PC-3 (cell line): Measurements from ENCODE around the gene TUBA4B. TPM values are rescaled to one million over a fixed set of nuclear protein-coding genes. Genes with fewer than 3 reads are reported as not detected.

Source experiments
- ATAC-seq: fragments of 200-7000 bp; cut with Tn5 transposase; 2 replicates; pipeline ENCODE4 v1.9.1; 2020; ENCODE audit warnings: mild to moderate bottlenecking, moderate library complexity
- BruUV-seq: library from RNA; stranded (reverse); fragments of 400-500 nt; replicated peaks from 2 replicates; lab custom pipeline; 2021; lab: Mats Ljungman, UMichigan
- CTCF ChIA-PET: fragments of 300-600 bp; sonication (Branson Sonifier 250); formaldehyde crosslinking; loops from one replicate; lab custom pipeline; 2022; ENCODE audit warnings: antibody characterized with exemption; lab: Charles Lee
- POLR2A ChIA-PET: fragments of 300-600 bp; sonication (Branson Sonifier 250); formaldehyde crosslinking; loops from one replicate; lab custom pipeline; 2022; ENCODE audit warnings: antibody characterized with exemption; ENCODE audit not compliant: unreplicated experiment; lab: Charles Lee
- DNase-seq: peaks from one replicate; pipeline ENCODE4 v3.0.0-alpha.2; 2015
- H2AFZ ChIP-seq: fragments of 300-600 bp; sonication (generic); 2 replicates; pipeline ENCODE4 v1.6.0; 2016; ENCODE audit warnings: antibody characterized with exemption, low read length
- H3F3A ChIP-seq: fragments of 300-600 bp; sonication (generic); one replicate; pipeline ENCODE4 v1.6.0; 2017; ENCODE audit warnings: antibody characterized with exemption, low read length, control low read depth, mild to moderate bottlenecking; ENCODE audit not compliant: unreplicated experiment
- H3K27ac ChIP-seq: fragments of 300-600 bp; sonication (generic); 2 replicates; pipeline ENCODE4 v1.5.1; 2016; ENCODE audit warnings: mild to moderate bottlenecking, low read length
- H3K27me3 ChIP-seq: fragments of 300-600 bp; sonication (generic); 2 replicates; pipeline ENCODE4 v1.6.1; 2016; ENCODE audit warnings: low read length, mixed read lengths
- H3K36me3 ChIP-seq: fragments of 300-600 bp; sonication (generic); 2 replicates; pipeline ENCODE4 v1.6.1; 2016; ENCODE audit warnings: low read depth, mixed run types, low read length, mixed read lengths
- H3K4me1 ChIP-seq: fragments of 300-600 bp; sonication (generic); 2 replicates; pipeline ENCODE4 v1.5.1; 2016; ENCODE audit warnings: low read length; ENCODE audit not compliant: insufficient read depth
- H3K4me2 ChIP-seq: fragments of 300-600 bp; sonication (generic); 2 replicates; pipeline ENCODE4 v1.6.0; 2016; ENCODE audit warnings: low read length
- H3K4me3 ChIP-seq: fragments of 300-600 bp; sonication (generic); 2 replicates; pipeline ENCODE4 v1.5.1; 2016; ENCODE audit warnings: mild to moderate bottlenecking, low read length, mixed read lengths
- H3K79me2 ChIP-seq: fragments of 300-600 bp; sonication (generic); 2 replicates; pipeline ENCODE4 v1.6.1; 2017; ENCODE audit warnings: low read length, mixed read lengths
- H3K9ac ChIP-seq: fragments of 300-600 bp; sonication (generic); 2 replicates; pipeline ENCODE4 v1.6.0; 2016; ENCODE audit warnings: mild to moderate bottlenecking, low read length
- H3K9me2 ChIP-seq: fragments of 300-600 bp; sonication (generic); replicated peaks from 2 replicates; pipeline ENCODE4 v1.6.1; 2016; ENCODE audit warnings: mixed run types, low read length, mixed read lengths
- H3K9me3 ChIP-seq: fragments of 300-600 bp; sonication (generic); 2 replicates; pipeline ENCODE4 v1.6.1; 2016; ENCODE audit warnings: low read length, mixed read lengths
- H4K20me1 ChIP-seq: fragments of 300-600 bp; sonication (generic); 2 replicates; pipeline ENCODE4 v1.6.1; 2016; ENCODE audit warnings: low read length, mixed read lengths
- EZH2 ChIP-seq: fragments of 300-600 bp; sonication (generic); IDR thresholded peaks from one replicate; pipeline ENCODE4 v1.6.1; 2017; ENCODE audit warnings: antibody characterized with exemption, mild to moderate bottlenecking, low read length; ENCODE audit not compliant: unreplicated experiment
- EZH2phosphoT487 ChIP-seq: fragments of 300-600 bp; sonication (generic); IDR thresholded peaks from 2 replicates; pipeline ENCODE4 v1.6.1; 2018; ENCODE audit warnings: mild to moderate bottlenecking, antibody characterized with exemption, low read length, borderline replicate concordance
- intact Hi-C: fragments of 100-400 bp; cut with micrococcal nuclease; formaldehyde crosslinking; loops from 2 replicates; pipeline ENCODE4 v1.9.0; 2023
- total RNA-seq: library from RNA; depleted of rRNA; stranded (reverse); fragments of >200 nt; gene quantifications from 2 replicates; pipeline ENCODE4 v1.2.3, GENCODE V29; 2014
- TF ChIP-seq, protein P1 (sequence below): fragments of 300-600 bp; sonication (generic); conservative IDR thresholded peaks from 2 replicates; pipeline ENCODE4 v1.5.1; 2017; ENCODE audit warnings: antibody characterized with exemption, low read depth, mild to moderate bottlenecking, low read length

The TUBA4B gene
- total RNA-seq, 1 experiment from 2014 or later = not detected

DNA sequence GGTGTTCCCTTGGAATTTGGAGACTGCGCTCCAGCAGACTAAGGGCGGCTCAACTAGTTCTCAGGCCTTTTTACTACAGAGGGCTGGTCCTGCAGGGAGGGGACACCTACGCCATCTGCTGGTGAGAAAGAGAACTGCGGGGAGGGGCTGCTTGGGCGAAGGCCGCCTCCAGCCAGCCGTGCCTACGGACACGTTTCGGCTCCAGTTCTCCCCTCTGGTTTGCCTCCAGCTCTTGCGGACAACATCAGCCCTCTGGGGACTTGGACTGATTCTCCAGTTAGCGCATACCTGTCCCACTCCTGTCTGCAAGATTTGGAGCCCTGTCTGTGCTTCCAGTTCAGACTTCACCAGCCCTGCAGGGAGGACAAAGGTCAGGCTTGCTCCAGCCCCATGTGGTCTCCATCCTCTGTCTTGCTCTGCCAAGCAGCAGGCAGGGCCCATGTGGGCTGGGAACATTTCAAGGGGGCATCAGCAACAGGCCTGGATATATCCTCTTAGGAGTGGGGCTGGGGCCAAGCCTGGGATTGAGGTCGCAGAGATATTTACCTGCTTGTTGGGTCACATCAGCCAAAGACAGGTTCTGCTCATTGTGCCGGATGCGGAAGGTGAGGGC, 45.8 kb downstream of the TUBA4B start:
- Histone ChIP-seq H3K9me3 (no peaks in the 10 kb centered on the region), H3K27ac (no peak overlapping the region), H3K9me2 (no peaks in the 10 kb centered on the region), H3K4me3 (no peak overlapping the region), H4K20me1 (no peaks in the 10 kb centered on the region), H3K4me2 (peak overlapping the region; percentile 60; the same call in 1 of the 2 replicates), H3K9ac (no peak overlapping the region), H3K27me3 (peaks cover 34% of the 10 kb centered on the region), H3K79me2 (no peaks in the 10 kb centered on the region), H3K36me3 (no peaks in the 10 kb centered on the region), H2AFZ (peak overlapping the region; percentile 66), H3K4me1 (peaks cover 15% of the 10 kb centered on the region), H3F3A (no peaks in the 10 kb centered on the region)
- CTCF ChIA-PET = no interaction called here
- TF ChIP-seq EZH2 (no peak), EZH2phosphoT487 (no peak)
- TF ChIP-seq, protein P1, sequence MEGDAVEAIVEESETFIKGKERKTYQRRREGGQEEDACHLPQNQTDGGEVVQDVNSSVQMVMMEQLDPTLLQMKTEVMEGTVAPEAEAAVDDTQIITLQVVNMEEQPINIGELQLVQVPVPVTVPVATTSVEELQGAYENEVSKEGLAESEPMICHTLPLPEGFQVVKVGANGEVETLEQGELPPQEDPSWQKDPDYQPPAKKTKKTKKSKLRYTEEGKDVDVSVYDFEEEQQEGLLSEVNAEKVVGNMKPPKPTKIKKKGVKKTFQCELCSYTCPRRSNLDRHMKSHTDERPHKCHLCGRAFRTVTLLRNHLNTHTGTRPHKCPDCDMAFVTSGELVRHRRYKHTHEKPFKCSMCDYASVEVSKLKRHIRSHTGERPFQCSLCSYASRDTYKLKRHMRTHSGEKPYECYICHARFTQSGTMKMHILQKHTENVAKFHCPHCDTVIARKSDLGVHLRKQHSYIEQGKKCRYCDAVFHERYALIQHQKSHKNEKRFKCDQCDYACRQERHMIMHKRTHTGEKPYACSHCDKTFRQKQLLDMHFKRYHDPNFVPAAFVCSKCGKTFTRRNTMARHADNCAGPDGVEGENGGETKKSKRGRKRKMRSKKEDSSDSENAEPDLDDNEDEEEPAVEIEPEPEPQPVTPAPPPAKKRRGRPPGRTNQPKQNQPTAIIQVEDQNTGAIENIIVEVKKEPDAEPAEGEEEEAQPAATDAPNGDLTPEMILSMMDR = peak; percentile 91
- POLR2A ChIA-PET = interaction anchor here (0.6 kb wide), 1 partner anchor 89 kb away, joined by 9 read pairs; the partner anchor contains the start of gene DNPEP
- peak; percentile 87 for DNase-seq
- intact Hi-C loops = loop anchor here (5.0 kb wide), 1 partner anchor 122 kb away; the partner anchor contains the start of genes CNPPD1 and RETREG2
- ATAC-seq = peak; percentile 59
- no TSS peak for BruUV-seq

DNA sequence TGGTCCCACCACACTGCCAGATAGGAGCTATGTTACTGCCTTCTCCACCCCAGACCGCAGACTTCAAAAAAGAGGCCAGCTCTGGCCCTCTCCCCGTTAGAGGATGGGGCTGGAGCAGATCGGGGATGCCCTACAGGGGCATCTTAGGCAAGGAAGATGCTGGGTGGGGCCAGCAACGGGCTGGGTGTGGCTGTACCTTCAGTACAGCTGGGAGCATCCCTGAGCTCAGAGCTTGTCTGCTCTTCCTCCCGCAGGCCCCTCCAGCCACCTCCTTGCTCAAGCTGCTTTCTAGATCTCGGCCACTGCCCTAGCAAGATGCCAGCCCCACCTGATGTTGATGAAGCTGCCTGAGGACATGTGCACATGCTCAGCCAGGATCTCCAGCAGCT, 46.3 kb downstream of the TUBA4B start:
- DNase-seq (no peak), ATAC-seq (no peak)
- peaks cover 10% of the 10 kb centered on the region for H3K4me1 ChIP-seq
- H3K27me3 ChIP-seq = peaks cover 39% of the 10 kb centered on the region
- H3K4me2 ChIP-seq = no peak overlapping the region
- H3F3A ChIP-seq = no peaks in the 10 kb centered on the region
- no TSS peak for BruUV-seq
- POLR2A ChIA-PET = interaction anchor here (0.6 kb wide), 1 partner anchor 88 kb away, joined by 9 read pairs; the partner anchor contains the start of gene DNPEP
- H3K9me3 ChIP-seq = no peaks in the 10 kb centered on the region
- no peak overlapping the region for H3K27ac ChIP-seq
- TF ChIP-seq EZH2phosphoT487 = no peak
- H3K9me2 ChIP-seq = no peaks in the 10 kb centered on the region
- H3K9ac ChIP-seq = no peak overlapping the region
- intact Hi-C loops = loop anchor here (5.0 kb wide), 1 partner anchor 122 kb away; the partner anchor contains the start of genes CNPPD1 and RETREG2
- no peaks in the 10 kb centered on the region for H3K79me2 ChIP-seq
- CTCF ChIA-PET = no interaction called here
- no peaks in the 10 kb centered on the region for H4K20me1 ChIP-seq
- H3K36me3 ChIP-seq = no peaks in the 10 kb centered on the region
- no peak overlapping the region for H3K4me3 ChIP-seq
- no peak overlapping the region for H2AFZ ChIP-seq

DNA sequence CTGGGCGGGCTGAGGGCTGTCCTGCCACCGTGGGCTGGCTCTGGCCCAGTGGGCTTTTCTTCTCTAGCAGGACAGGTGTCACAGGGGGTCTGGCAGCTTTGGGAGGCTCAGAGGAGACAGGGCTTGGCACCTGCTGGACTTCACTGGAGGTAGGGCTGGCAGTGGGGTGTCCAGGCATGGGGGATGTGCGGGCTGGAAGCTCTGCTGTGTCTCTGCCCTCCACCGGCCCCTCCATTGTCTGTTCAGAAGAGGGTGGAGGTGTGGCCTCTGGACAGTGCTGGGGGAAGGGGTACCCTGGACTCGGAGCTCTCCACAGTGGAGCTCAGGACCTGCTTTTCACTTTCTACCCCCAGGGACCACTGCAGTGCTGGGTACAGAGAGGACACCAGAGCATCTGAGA, 47.0 kb downstream of the TUBA4B start:
- Histone ChIP-seq H3K27ac (no peak overlapping the region), H2AFZ (no peak overlapping the region), H3K79me2 (no peaks in the 10 kb centered on the region), H3K9me3 (no peaks in the 10 kb centered on the region), H3K27me3 (peaks cover 45% of the 10 kb centered on the region), H3F3A (no peaks in the 10 kb centered on the region), H4K20me1 (no peaks in the 10 kb centered on the region), H3K4me2 (no peak overlapping the region), H3K4me3 (no peak overlapping the region), H3K4me1 (peaks cover 6% of the 10 kb centered on the region), H3K36me3 (no peaks in the 10 kb centered on the region), H3K9ac (no peak overlapping the region), H3K9me2 (no peaks in the 10 kb centered on the region)
- no peak for TF ChIP-seq EZH2
- no peak for TF ChIP-seq EZH2phosphoT487
- TF ChIP-seq, protein P1 = no peak
- no TSS peak for BruUV-seq
- no peak for DNase-seq
- POLR2A ChIA-PET = no interaction called here
- no peak for ATAC-seq
- intact Hi-C loops = no loop called here
- CTCF ChIA-PET = no interaction called here
